Stimulated activated naive CD4-positive, alpha-beta T cell (primary cell): ENCODE measurements around the gene ZCCHC2.
A peak's percentile ranks its signal among the peaks of the same experiment; 100 is the strongest.

Source experiments
- DNase-seq, 6 experiments: peaks; one replicate each; lab custom pipeline; 2025; lab: John Stamatoyannopoulos, UW

The ZCCHC2 gene

DNA sequence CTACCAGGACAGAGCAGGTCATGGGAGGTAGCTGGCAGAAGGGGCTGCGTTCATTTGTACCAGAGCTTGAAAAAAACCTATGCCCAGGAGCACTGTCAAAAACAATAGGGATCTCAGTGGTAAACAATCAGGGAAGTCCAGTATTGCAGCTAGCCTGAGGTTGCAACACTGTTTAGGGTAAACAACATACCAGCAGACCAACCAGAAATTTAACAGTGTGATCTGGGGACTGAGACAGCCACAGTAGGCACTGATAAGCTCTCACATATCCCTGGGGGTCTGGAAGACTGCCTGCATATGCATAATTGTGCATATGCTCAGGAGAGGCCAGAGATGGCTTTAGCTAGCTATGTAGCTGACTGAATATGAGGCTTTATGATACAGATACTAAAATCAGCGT, 12.0 kb upstream of the ZCCHC2 start:
- DNase-seq: no peak

DNA sequence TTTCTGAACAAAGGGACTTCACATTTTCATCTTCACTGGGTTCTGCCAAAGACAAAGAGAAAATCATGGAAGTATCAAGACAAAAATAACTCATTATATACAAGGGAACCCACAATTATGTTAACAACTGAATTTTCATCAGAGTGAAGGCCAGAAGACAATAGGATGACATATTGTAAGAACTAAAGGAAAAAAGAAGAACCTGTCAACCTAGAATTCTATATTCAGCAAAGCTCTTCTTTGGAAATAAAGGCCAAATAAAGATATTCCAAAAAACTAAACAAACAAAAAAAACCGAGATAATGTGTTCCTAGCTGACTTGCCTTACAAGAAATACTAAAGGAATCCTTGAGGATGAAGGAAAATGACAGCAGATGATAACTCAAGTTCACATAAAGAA, 10.3 kb upstream of the ZCCHC2 start:
- DNase-seq: no peak

DNA sequence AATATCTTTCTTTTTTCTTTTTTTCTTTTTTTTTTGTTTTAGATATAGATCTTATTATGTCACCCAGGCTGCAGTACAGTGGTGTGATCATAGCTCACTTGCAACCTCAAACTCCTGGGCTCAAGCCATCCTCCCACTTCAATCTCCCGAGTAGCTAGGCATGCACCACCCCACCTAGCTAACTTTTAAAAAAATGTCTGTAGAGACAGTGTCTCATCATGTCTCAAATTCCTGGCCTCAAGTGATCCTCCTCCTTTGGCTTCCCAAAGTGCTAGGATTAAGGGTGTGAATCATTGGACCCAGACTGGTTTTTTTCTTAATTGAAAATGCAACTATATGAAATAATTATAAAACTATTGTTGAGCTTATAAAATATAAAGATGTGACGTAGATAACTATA, 9.8 kb upstream of the ZCCHC2 start:
- DNase-seq: no peak

DNA sequence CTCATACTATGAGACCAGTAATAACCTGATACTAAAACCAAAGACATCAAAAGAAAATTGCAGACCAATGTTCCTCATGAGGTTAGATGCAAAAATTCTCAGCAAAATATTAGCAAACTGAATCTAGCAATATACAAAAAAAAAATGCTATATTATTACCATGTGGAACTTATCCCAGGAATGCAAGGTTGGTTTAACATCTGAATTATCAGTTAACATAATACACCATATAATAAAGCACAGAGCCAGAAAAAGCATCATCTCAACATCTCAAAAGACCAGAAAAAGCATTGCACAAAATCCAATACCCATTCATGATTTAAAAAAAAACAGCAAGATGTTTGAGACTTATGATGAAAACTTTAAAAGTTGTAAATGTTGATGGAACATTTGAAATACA, 8.3 kb upstream of the ZCCHC2 start:
- no peak for DNase-seq

DNA sequence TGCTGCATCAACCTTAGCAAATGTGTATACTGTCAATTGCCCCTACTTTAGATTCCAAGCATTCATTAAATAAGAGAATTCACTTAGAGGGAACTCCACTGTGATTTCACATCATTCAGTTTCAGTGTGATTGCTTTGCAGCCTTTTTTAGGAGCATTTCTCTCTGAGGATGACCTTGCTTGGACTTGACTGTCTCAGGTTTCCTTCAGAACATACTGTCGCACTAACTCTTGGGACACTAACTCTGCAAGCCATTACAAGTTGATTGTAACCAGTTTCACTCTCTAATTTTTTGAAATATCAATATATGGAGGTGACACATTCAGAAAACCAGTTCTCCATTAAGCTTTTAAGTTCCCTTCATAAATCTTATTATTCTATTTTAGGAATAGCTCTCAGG, 6.6 kb upstream of the ZCCHC2 start:
- no peak for DNase-seq

DNA sequence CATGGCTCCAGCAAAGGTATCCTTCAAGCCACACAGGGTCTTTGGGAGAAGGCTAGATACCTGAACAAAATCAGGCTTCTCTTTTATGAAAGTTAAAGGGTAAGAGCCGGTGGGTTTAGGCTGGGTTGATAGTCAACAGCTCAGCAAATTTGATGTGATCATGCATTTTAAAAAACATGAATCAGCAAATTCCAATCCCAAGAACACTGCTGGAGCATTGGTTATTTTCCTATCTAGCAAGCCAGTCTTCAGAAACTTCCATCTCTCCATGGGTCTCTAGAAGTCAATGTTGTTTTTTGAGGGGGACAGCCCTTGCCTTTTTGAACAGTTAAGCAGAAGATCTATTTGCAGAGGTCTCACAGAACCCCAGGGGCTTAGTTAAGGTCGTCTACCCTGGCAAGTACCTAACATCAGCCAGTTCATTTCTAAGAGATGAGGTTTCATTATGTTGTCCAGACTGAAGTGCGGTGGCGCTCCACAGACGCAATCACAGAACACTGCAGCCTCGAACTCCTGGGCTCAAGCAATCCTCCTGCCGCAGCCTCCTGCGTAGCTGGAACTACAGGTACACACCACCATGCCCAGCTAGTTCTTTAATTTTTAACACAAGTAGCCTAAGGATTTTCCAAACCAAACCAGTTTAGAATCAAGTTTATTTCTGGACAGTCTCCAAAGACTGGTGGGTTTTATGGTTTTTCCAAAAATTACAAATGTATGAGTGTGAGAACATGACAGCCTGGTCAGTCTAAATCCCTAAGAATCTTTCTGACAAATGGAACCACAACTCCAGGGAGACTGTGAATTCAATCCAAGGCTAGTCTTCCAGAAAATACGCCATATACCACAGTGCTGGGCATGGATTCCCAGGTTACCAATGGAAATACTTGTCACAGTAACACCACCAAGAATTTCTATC, 4.1 kb upstream of the ZCCHC2 start:
- no peak for DNase-seq

DNA sequence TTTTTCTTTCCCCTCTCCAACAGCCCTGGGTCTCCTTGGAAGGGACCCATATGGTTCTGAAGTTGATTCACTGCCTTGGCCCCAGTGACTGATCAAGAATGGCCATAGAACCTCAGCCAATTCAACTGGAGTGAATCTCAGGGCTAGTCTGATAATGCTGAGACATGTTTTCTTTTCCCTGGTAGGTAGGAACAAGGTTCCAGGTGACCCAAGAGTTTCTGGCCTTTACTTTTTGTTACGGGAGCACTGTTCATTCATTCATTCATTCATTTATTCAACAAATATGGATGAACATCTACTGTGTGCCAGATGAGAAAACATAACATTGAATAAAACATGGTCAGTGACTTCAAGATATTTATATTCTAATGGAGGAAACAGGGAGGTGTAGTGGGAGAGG, 3.1 kb upstream of the ZCCHC2 start:
- DNase-seq: no peak

DNA sequence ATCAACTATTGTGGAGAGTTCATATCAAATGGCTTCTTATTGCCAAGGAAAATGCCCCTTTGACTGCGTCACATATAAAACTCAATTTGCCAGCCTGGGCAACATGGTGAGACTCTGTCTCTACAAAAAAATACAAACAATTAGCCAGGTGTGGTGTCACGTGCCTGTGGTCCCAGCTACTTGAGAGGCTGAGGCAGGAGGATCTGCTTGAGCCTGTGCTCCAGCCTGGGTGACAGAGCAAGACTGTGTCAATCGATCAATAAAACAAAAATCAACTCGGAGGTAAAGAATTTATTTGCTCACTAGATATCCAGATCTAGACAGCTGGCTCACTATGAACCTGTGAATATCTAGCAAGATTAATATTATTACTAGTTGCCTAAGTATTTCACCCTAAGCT, 1.7 kb upstream of the ZCCHC2 start:
- DNase-seq: no peak

DNA sequence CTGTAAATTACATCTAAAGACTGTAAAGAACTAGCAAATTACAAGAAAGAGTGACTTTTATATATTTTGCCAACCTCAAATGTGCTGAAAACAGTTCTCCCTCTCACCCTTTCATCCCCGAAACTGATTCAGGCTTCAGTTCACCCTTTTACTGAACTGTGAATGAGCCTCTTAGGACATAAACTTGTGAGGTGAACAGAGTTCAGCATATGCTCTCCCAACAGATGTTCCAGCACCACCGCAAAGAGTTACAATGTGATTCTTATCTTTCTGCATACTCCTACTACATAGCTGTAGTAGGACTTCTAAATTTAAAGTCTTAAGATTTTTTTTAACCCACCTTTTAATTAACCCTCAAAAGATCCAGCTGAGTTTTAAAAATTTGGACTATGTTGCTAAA, 1.2 kb upstream of the ZCCHC2 start:
- DNase-seq: peak in 2 of 6 experiments; percentile 8

DNA sequence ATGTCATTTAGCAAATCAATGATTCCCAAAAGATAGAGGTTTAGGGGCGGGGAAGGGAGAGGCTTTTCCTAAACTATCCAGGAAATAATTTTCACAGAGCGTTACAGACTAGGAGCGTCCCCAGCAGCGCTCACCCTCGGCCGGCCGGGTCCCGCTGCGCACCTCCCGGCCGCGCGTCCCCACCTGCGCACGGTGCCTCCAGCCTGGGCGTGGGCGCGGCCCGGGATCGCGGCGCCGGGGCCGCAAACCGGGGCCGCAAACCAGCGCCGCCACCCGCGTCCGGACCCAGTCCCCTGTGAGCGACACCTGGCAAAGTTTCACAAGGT, 684 bp upstream of the ZCCHC2 start:
- DNase-seq: no peak

DNA sequence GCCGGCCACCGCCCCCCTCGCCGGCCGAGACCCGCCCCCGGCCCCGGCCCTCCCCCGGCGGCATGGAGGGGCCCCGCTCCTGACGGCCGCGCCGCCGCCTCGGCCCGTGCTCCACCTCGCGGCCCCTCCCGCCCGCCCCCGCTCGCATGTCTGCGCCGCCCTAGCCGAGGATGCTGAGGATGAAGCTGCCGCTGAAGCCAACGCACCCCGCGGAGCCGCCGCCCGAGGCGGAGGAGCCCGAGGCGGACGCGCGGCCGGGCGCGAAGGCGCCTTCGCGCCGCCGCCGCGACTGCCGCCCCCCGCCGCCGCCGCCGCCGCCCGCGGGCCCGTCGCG, 397 bp downstream of the ZCCHC2 start:
- DNase-seq: no peak

DNA sequence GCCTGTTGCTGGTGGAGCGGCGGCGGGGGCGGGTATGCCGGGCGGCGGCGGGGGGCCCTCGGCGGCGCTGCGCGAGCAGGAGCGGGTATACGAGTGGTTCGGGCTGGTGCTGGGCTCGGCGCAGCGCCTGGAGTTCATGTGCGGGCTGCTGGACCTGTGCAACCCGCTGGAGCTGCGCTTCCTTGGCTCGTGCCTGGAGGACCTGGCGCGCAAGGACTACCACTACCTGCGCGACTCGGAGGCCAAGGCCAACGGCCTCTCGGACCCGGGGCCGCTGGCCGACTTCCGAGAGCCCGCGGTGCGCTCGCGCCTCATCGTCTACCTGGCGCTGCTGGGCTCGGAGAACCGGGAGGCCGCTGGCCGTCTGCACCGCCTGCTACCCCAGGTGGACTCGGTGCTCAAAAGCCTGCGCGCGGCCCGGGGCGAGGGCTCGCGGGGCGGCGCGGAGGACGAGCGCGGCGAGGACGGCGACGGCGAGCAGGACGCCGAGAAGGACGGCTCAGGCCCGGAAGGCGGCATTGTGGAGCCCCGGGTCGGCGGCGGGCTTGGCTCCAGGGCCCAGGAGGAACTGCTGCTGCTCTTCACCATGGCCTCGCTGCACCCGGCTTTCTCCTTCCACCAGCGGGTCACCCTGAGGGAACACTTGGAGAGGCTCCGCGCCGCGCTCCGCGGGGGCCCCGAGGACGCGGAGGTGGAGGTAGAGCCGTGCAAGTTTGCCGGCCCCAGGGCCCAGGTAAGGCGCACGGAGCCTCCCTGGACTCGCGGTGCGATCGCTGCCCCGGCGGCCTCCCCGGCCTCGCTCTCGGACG, 1.0 kb downstream of the ZCCHC2 start:
- peak; percentile 48 to 78 (median 62) for DNase-seq

DNA sequence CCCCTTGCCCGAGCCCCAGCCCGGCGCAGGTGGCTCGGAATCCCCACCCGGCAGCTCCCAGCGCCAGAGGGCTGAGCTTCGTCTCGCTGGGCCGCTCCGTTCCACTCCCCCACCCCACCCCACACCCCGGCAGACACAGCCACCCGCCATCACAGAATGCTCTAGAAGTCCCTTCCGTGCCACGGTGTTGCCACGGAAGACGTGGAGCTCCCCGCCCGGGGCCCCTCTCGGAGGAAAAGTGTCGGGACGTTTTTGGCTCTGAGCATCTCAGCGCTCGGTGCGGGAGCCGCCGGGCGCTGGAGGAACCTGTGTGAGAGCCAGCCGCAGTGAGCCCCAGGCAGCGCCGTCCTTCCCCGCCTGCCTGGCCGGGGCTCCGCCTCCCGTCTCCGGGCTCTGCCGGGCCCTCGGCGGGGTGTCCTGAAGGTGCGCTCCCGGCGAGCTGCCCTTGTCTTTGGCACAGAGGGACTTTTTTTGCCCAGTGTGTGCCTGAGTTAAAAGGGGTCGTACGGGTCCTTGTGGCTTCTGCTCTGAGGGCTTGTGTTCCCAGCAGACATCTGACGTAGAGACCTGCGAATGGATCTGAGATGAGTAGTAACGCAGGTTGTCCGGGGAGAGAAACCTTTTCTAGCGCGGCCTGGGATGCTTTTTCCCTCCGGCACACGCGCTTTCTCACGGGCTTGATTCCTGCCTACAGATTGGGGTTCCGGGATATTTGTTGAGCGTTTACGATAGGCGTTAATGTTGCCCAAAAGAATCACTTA, 1.8 kb downstream of the ZCCHC2 start:
- DNase-seq: peak; percentile 52 to 85 (median 62)

DNA sequence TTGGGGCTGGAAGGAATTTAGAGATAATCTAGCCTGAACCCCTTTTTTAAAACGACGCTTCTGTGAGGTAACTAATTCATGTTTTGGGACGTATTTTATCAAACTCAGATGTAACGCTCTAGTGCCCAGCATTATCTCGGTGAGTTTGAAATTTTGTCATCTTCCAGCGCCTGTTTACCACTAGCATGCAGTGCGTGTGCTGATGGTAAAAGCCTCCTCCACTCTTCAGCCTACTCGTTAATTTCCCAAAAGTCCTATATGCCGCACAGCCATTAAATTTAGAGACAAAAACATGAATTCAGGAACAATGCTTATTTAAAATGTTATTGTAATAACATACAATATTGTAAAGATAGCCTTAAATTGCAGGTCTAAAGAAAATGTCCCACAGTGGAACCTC, 2.8 kb downstream of the ZCCHC2 start:
- DNase-seq: peak in 1 of 6 experiments; percentile 20

DNA sequence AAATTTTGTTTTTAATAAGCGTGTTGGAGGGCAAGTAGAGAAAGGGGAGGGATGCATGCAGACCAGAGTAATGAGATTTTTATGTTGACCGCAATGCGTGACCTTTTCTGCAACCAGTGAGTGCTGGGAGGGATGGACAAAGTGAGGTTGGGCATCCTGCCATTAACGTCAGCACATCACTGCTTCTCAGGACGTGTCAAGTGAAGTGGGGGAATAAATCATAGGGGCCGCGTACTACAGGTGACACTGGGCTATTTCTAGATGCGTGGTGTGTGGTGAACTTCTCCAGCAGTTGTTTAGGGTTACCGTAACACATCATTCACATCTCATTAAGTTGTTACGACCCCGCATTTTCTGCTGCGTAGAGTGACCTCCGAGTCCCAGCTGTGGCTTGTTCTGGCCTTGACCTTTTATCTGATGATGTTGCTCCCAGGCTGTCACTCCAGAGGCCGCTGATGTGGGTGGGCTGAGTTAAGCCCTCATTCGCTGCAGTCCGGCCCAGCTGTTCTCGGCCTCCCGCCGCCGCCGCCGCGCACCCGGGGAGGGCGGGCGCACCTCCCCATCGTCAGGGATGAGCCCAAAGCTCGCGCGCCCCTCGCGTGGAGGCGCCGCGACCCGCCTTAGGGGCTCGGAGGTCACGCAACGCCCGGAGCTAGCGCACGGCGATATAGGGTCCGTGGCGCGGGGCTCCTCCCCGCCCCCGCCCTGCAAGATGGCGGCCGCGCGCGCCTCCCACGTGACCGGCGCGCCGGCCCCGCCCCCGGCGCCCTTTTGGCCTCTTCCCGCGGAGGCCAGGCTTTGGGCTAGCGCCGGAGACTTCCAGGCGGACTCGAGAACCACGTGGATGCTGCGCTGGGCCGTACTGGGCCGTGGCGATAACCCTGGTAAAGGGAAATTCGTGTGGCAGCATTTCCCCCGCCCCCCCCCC, 3.5 kb downstream of the ZCCHC2 start:
- DNase-seq: peak; percentile 25 to 70 (median 63)

DNA sequence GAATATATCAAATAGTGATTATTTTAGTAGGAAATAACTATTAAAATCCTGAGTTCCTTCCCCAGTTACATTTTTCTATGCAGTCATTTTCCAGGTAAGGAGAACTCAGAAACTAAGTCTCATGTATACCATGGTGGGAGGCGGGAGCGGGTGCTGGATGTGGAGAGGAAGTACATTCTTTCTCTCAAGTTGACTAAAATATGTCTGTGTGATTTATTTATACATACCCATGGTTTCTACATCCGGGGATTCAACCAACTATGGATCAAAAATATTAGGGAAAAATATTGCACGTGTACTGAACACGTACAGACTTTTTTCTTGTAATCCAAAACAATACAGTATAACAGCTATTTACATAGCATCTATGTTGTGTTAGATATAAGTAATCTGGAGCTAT, 6.8 kb downstream of the ZCCHC2 start:
- no peak for DNase-seq

DNA sequence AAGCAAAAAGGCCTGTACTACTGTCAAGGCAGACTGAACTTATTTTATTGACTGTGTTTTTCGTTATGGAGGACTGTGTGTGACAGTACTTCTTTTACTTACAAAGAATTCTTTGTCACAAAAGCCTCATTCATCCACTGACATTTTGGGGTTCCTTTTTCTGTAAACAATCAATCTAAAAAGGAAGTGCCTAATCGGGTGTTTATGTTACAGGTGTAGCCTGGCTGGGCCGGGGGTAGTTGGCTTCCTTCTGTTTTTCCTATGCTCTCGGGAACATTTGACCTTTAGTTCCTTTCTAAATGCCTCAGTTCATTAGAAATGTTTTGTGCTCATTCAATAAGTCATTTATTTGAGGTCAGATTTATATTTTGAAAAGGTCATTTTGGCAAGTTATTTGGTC, 8.3 kb downstream of the ZCCHC2 start:
- DNase-seq: no peak

DNA sequence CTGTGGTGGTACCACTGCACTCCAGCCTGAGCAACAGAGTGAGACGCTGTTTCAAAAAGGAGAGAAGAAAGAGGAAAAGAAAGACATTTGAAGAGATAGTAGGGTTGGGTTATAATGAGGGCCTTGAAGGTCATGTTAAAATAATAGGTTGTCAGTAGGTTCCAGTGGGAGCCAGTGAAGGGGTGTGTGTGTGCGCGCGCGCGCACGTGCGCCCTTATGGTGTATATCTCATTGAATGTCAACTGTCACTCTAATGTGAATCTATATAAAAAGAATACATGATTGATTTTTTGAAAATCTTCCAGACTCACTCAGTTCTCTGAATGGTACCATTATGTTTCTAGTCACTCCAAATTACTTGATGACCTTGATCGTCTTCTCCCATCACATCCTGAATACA, 9.1 kb downstream of the ZCCHC2 start:
- DNase-seq: no peak

DNA sequence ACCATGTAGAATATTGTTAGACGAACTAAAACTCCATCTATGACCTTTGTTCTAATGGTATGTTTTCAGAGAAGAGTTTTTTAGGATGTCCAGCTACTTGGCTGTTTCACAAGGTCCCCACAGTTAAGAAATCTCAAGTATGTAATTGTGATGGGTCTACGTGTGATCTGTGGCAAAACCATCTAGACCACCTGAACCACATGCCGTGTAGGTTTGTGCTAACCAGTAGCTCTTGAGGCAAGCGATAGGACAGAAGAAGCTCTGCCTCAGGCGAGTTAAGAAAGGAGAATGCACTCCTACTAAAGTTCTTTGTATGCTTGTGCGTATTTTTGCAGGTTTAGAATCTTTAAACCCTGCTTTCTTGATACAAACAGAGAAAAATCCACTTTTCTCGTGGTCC, 13.2 kb downstream of the ZCCHC2 start:
- no peak for DNase-seq

DNA sequence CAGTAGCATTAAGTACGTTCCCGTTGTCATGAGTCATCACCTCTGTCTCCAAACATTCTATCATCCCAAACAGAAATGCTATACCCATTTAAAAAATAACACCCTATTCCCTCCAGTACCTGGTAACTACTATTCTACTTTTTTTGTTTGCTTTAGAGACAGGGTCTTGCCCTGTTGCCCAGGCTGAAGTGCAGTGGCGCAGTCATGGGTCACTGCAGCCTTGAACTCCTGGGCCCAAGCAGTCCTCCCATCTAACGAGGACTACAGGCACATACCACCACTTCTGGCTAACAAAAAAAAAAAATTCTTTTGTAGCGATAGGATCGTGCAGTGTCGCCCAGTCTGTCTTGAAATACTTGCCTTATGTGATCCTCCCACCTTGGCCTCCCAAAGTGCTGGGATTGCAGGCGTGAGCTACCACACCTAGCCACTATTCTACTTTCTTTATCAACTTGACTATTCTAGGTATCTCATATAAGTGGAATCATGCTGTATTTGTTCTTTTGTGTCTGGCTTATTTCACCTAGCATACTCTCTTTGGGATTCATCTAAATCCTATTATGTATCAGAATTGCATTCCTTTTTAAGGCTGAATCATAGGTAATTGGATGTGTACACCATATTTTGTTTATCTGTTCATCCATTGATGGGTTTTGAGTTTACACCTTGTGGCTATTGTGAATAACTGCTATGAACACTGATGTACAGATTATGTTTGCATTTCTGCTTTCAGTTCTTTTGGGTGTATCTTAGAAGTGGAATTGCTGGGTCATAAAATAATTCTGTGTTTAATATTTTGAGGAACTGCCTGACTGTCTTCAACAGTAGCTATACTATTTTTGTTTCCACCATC, 14.4 kb downstream of the ZCCHC2 start:
- no peak for DNase-seq

DNA sequence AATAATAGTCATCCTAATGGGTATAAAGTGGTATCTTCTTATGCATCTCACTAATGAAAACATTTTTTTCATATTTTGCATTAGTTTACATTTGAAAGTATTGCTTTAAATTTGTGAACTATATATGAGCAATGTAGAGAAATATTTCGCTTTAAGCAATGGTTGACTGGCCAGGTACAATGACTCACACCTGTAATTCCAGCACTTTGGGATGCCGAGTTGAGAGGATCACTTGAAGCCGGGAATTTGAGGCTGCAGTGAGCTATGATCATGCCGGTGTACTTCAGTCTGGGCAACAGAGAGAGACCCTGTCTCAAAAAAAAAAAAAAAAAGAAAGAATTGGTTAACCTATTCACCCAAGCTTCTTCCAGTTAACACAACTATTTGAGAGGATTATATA, 15.1 kb downstream of the ZCCHC2 start:
- DNase-seq: no peak
